Esophagus squamous epithelium (tissue), 4 donors: Measurements from ENCODE around the gene ARF6.
A peak's percentile ranks its signal among the peaks of the same experiment; 100 is the strongest.

Experiments used
- CTCF ChIP-seq, 6 experiments: fragments of 450-650 bp in 4 of 6; fragments of 200-600 bp in 2 of 6; sonication (generic) in 2 of 6; IDR thresholded peaks; one replicate each; pipeline ENCODE4 v1.5.1; 2016 to 2019; ENCODE audit warnings: antibody characterized with exemption in 6 of 6, mild to moderate bottlenecking in 4 of 6, moderate library complexity in 4 of 6
- POLR2A ChIP-seq, 4 donors: fragments of 450-650 bp; IDR thresholded peaks; one replicate each; pipeline ENCODE4 v1.6.1; 2017; ENCODE audit warnings: antibody characterized with exemption in 4 of 4, mild to moderate bottlenecking in 4 of 4, moderate library complexity in 3 of 4

DNA sequence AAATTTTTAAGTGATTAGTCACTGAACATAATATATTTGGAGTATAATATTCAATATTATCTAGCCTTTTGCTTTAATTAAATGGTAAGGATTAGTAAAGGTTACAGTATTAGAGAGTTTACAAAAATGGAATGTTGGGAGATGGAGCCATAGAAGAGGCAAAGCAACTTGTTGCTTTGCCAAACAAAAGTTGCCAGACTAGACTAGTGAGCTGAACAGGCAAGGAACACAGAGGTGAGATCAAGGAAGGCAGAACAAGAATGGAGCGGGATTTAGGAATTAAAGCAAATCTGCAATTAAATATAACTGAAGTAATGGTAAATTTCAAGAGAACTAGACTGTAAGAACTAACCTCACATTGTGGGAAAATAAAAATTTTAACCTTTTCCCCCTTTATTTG is 5.1 kb downstream of the ARF6 start:
- TF ChIP-seq CTCF (IDR thresholded peaks at IDR 0.05), result no peak
- peak in 1 of 4 donors; percentile 13 for TF ChIP-seq POLR2A (IDR thresholded peaks at IDR 0.05)
